GM21423 (cell line): ENCODE data around the gene C1orf87.

Source experiments
- ATAC-seq: cut with Tn5 transposase; IDR thresholded peaks from one replicate; pipeline ENCODE4 v1.9.1; 2021; ENCODE audit warnings: mild to moderate bottlenecking, moderate library complexity; ENCODE audit not compliant: unreplicated experiment

The C1orf87 gene

GRCh38 chr1:60065199-60065598 is 8.4 kb downstream of the C1orf87 start:
- ATAC-seq, result no peak

- ATAC-seq, result no peak
Measured at GRCh38 chr1:60063561-60063960, 10.0 kb downstream of the C1orf87 start.

GRCh38 chr1:60059468-60059867 is 14.1 kb downstream of the C1orf87 start:
- no peak for ATAC-seq

GRCh38 chr1:60055336-60055735 is 18.2 kb downstream of the C1orf87 start:
- no peak for ATAC-seq

DNA sequence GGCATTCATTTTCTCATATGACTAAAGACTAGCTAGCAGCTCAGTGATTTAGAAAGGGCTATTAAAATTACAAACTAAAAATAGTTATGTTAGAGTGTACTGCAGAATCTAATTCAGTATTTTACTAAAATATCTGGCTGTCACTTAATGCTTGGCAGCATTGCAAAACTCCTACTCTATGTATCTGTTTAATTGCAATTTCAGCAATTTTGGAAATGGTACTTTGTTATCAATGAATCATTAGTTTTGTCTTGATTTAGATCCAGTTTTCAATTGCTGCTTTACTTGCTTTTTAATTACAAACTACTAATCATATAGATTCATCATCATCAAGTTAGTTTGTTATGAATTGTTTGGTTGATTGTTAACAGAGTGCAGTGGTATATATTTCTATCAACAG is 19.2 kb downstream of the C1orf87 start:
- no peak for ATAC-seq

- no peak for ATAC-seq
Measured at GRCh38 chr1:60052601-60053000, 21.0 kb downstream of the C1orf87 start.

DNA sequence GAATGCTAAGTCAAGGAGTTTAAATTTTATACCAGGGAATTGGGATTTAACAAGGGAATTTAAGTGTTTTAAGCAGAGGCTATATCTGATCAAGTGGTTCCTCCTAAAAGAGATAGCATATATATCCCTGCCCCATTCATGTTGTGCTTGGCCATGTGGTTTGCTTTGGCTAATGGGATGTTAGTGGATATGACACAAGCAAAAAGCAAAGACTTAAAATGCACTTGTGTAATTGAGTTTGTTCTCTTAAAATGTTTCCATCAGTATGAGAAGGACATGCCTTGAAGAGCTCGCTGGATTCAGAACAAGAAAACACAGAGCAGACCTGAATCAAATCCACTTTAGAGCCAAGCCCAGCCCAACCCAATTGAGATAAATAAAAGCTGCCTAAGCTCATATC is 22.4 kb downstream of the C1orf87 start:
- ATAC-seq, result no peak

DNA sequence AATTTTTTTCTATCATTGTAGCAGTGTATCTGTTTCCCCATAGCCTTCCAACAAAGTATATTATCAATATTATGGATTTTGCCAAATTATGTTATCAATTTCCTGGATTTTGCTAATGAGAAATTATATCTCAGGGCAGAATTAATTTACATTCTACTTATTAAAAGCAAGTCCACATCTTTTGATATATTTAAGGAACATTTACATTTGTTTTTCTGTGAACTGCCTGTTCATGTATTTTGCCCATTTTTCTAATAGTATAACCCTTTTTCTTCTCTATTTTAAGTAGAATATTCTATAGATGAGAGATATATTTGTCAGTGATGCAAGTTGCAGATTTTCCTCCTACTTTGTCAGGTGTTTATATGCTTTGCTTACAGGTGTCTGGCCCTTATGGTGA is 24.4 kb downstream of the C1orf87 start:
- no peak for ATAC-seq

- no peak for ATAC-seq
Measured at GRCh38 chr1:60044881-60045280, 28.7 kb downstream of the C1orf87 start.

- no peak for ATAC-seq
Measured at GRCh38 chr1:60041783-60042182, 31.8 kb downstream of the C1orf87 start.

GRCh38 chr1:60037669-60038068 is 35.9 kb downstream of the C1orf87 start:
- ATAC-seq, result no peak

GRCh38 chr1:60036856-60037460 is 36.6 kb downstream of the C1orf87 start:
- ATAC-seq, result no peak

GRCh38 chr1:60035921-60036320 is 37.6 kb downstream of the C1orf87 start:
- no peak for ATAC-seq

DNA sequence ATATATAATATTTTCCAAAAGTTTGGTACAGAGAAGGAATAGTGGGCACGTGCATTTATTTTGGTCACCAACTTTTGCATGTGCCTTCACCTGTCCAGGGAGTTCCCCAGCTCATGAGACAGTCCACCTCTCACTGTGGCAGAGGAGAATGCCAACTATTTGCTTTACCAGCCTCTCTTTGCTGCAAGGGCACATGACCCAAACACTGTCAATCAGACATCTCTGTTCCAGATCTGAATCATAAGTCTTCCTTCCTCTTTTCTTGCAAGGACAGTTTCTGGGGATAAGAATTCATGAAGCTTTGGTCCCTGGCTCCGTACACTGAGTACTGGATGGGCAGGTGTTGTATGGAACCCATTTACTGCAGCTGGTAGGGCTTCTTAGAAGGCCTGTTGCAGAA is 38.6 kb downstream of the C1orf87 start:
- ATAC-seq, result no peak

GRCh38 chr1:60033066-60033465 is 40.5 kb downstream of the C1orf87 start:
- no peak for ATAC-seq

- no peak for ATAC-seq
Measured at GRCh38 chr1:60031146-60031545, 42.4 kb downstream of the C1orf87 start.

- no peak for ATAC-seq
Measured at GRCh38 chr1:60025552-60025951, 48.0 kb downstream of the C1orf87 start.

DNA sequence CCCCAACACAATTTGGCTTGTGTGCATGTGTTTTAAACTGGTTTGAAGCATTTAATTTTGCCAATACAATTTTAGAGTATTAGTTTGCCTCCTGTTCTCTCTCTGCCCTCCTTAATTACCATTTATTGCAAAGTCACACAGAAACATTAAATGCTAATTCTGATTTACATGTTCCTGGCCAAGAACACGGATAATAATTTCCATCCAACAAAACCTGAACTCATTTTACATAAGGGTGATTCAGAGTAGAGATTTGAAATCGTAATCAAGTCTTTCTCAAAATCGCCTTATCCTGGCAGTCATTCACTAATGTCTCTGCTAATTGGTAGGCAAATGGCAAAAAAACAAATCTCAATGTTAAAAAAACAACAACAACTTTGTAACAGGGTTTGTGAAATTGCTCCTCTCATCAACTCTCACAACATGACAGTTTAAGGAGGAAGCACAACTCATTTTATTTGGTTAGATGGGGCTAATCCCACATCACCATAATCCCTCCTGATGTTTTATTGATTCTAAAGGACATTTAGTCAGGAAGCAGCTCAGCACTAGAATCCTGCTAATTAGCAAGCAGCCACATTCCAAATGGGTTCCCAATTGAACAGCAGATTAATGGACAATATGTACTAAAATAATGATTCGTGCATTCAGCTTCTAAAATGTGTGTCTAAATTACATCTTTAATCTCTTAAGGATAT is 55.9 kb downstream of the C1orf87 start:
- no peak for ATAC-seq

DNA sequence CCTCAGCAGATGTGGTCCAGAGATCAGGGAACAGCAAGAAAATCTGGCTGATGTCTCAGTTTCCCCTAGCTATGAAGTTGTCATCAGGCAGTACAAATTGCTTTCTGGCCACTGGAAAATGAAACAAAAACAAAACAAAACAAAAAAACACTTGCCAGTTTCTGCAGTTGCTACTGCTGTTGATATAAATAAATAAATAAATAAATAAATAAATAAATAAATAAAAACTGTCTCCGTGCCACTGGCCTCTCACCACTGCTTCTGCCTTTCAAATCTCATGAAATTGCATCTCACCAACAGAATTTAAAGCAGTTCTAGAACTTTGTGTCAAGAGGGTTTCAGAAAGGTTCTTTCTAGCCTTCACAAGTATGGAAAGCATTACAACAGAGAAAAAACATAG is 62.9 kb downstream of the C1orf87 start:
- no peak for ATAC-seq

- ATAC-seq, result no peak
Measured at GRCh38 chr1:60008500-60008899, 65.1 kb downstream of the C1orf87 start.

GRCh38 chr1:60000625-60001024 is 72.9 kb downstream of the C1orf87 start:
- no peak for ATAC-seq

DNA sequence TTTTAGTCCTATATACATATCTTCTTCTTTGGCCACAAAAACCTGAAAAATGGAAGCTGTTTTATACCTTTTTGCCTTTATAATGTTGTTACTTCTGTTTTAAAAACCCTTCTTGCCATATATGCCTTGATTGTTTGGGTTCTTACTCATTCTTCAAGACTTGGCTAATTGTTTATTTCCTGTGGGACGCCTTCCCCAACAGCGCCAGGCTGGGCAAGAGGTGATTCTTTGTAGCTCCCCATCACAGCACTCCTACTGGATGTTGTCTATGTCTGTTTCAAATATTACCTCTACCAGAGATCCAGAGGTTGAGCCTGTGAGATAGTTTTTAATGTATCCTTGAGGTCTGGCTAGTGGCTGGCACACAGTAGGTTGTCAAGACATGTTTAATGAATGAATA is 73.8 kb downstream of the C1orf87 start:
- ATAC-seq, result no peak

DNA sequence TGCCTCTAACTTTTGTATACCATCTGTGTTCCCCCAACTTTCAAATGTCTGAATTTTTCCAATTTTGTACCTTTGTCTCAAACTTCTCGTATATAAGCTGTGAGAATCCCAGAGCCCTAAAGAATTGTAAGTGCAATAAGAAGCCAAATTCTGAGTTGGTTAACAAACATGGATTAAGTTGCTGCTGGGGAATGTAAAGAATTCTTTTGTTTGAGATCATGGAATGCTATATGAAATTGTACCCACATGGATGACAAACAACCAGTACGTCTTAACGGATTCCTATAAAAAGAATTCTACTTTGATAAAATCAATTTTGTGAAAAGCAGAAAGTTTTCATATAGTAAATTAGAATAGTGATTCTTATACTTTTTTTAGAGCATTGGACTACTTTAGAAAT is 74.6 kb downstream of the C1orf87 start:
- ATAC-seq, result no peak
